ENCODE results near the gene G6PC2. TPM values are rescaled to one million over a fixed set of nuclear protein-coding genes. Genes with fewer than 3 reads are reported as not detected.

G6PC2 gene
- total RNA-seq, 1 donor from 2014 or later = not detected

DNA sequence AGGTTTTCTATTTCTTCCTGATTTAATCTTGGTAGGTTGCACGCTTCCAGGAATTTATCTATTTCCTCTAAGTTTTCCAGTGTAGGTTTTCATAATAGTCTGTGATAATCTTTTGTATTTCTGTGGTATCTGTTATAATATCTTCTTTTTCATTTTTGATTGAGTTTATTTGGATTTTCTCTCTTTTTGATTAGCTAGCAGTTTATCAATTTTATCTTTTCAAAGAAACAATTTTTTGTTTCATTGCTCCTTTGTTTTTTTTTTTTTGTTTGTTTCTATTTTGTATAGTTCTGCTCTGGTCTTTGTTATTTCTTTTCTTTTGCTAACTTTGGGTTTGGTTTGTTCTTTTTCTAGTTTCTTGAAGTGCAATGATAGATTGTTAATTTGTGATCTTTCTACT, 51.3 kb downstream of the G6PC2 start:
- Mint-ChIP-seq H3K4me1 (ENCODE audit: low read depth, unreplicated experiment) (no peaks in the 10 kb centered on the region), H3K9me3 (ENCODE audit: unreplicated experiment) (no peaks in the 10 kb centered on the region), H3K4me3 (ENCODE audit: unreplicated experiment) (no peak overlapping the region), H3K36me3 (ENCODE audit: unreplicated experiment) (no peaks in the 10 kb centered on the region), H3K27me3 (ENCODE audit: unreplicated experiment) (no peaks in the 10 kb centered on the region), H3K27ac (ENCODE audit: unreplicated experiment) (no peak overlapping the region)
- DNase-seq = no peak
- TF ChIP-seq, protein P1, sequence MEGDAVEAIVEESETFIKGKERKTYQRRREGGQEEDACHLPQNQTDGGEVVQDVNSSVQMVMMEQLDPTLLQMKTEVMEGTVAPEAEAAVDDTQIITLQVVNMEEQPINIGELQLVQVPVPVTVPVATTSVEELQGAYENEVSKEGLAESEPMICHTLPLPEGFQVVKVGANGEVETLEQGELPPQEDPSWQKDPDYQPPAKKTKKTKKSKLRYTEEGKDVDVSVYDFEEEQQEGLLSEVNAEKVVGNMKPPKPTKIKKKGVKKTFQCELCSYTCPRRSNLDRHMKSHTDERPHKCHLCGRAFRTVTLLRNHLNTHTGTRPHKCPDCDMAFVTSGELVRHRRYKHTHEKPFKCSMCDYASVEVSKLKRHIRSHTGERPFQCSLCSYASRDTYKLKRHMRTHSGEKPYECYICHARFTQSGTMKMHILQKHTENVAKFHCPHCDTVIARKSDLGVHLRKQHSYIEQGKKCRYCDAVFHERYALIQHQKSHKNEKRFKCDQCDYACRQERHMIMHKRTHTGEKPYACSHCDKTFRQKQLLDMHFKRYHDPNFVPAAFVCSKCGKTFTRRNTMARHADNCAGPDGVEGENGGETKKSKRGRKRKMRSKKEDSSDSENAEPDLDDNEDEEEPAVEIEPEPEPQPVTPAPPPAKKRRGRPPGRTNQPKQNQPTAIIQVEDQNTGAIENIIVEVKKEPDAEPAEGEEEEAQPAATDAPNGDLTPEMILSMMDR (IDR thresholded peaks at IDR 0.05; ENCODE audit: partially characterized antibody, unreplicated experiment) = no peak

GRCh38 chr2:168954256-168954655, 53.2 kb downstream of the G6PC2 start:
- DNase-seq = no peak
- Mint-ChIP-seq H3K4me1 (ENCODE audit: low read depth, unreplicated experiment) (no peaks in the 10 kb centered on the region), H3K4me3 (ENCODE audit: unreplicated experiment) (no peak overlapping the region), H3K27me3 (ENCODE audit: unreplicated experiment) (no peaks in the 10 kb centered on the region), H3K27ac (ENCODE audit: unreplicated experiment) (no peak overlapping the region), H3K9me3 (ENCODE audit: unreplicated experiment) (no peaks in the 10 kb centered on the region), H3K36me3 (ENCODE audit: unreplicated experiment) (no peaks in the 10 kb centered on the region)
- TF ChIP-seq, protein P1 (IDR thresholded peaks at IDR 0.05; ENCODE audit: partially characterized antibody, unreplicated experiment) = no peak

- Mint-ChIP-seq H3K9me3 (ENCODE audit: unreplicated experiment) (no peaks in the 10 kb centered on the region), H3K4me1 (ENCODE audit: low read depth, unreplicated experiment) (no peaks in the 10 kb centered on the region), H3K36me3 (ENCODE audit: unreplicated experiment) (no peaks in the 10 kb centered on the region), H3K27ac (ENCODE audit: unreplicated experiment) (no peak overlapping the region), H3K4me3 (ENCODE audit: unreplicated experiment) (no peak overlapping the region), H3K27me3 (ENCODE audit: unreplicated experiment) (no peaks in the 10 kb centered on the region)
- DNase-seq = no peak
- TF ChIP-seq, protein P1 (IDR thresholded peaks at IDR 0.05; ENCODE audit: partially characterized antibody, unreplicated experiment) = no peak
These were observed 54.2 kb downstream of the G6PC2 start for GRCh38 chr2:168955321-168955720.

- Mint-ChIP-seq H3K4me1 (ENCODE audit: low read depth, unreplicated experiment) (no peaks in the 10 kb centered on the region), H3K9me3 (ENCODE audit: unreplicated experiment) (no peaks in the 10 kb centered on the region), H3K27me3 (ENCODE audit: unreplicated experiment) (no peaks in the 10 kb centered on the region), H3K27ac (ENCODE audit: unreplicated experiment) (no peak overlapping the region), H3K4me3 (ENCODE audit: unreplicated experiment) (no peak overlapping the region), H3K36me3 (ENCODE audit: unreplicated experiment) (no peaks in the 10 kb centered on the region)
- TF ChIP-seq, protein P1 (IDR thresholded peaks at IDR 0.05; ENCODE audit: partially characterized antibody, unreplicated experiment) = no peak
- no peak for DNase-seq
These were observed 55.3 kb downstream of the G6PC2 start for GRCh38 chr2:168956392-168956791.

Other genes starting within 250 kb of the G6PC2 start
- gene NOSTRIN, start 98.7 kb upstream of the G6PC2 start, total RNA-seq (ENCODE audit: unreplicated experiment) = not detected
- 7.1 TPM for gene SPC25, start 10.9 kb upstream of the G6PC2 start, total RNA-seq (ENCODE audit: unreplicated experiment)
- not detected for gene ABCB11, start 130.0 kb downstream of the G6PC2 start, total RNA-seq (ENCODE audit: unreplicated experiment)
- gene DHRS9, start 168.3 kb downstream of the G6PC2 start, total RNA-seq (ENCODE audit: unreplicated experiment) = not detected